ENCODE measurements around the gene SRRM5. TPM values are rescaled to one million over a fixed set of nuclear protein-coding genes. Genes with fewer than 3 reads are reported as not detected.
"Not testable (repeated sequence)": the region's sequence is repeated elsewhere in the genome, so short reads cannot be mapped to it uniquely, and the experiment has no call there.

Gene SRRM5
- total RNA-seq, 1 experiment from 2014 or later, result not detected

- no peak for DNase-seq (ENCODE audit: low read depth)
- in situ Hi-C loops (cut with HindIII; ENCODE audit: low pct_unique_long_range_greater_than_20kb, low sequenced_read_pairs), result no loop called here
Observed at GRCh38 chr19:43631491-43631890, 19.6 kb downstream of the SRRM5 start.

DNA sequence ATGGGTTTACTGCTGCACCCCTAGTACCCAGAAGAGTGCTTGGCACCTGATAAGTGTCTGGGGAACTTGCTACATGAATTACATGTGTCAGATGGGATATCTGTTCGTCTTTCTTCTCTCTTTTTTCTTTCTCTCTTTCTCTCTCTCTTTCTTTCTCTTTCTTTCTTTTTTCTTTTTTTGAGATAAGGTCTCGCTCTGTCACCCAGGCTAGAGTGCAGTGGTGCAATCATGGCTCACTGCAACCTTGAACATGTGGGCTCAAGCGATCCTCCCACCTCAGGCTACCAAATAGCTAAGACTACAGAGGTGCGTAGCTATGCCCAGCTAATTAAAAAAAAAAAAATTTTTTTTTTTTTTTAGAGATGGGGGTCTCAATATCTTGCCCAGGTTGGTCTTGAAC, 21.6 kb downstream of the SRRM5 start:
- in situ Hi-C loops (cut with HindIII; ENCODE audit: low pct_unique_long_range_greater_than_20kb, low sequenced_read_pairs), result no loop called here
- no peak for DNase-seq (ENCODE audit: low read depth)

DNA sequence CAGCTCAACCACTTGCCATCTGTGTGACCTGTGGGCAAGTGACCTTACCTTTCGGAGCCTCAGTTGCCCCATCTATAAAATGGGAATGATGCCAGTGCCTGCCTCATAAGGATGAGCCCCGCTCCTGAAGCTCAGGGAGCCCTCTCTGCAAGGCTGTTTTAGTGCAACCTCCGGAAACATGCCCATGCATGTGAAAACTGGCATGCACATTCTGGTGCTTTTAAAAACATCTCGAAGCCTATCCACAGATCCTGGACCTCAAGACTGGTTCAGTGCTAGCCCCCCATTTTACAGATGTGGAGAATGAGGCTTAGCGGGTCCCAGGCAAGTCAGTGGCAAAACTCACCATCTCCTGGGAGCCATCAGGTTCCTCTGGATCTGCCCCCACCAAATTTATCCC, 22.2 kb downstream of the SRRM5 start:
- DNase-seq (ENCODE audit: low read depth), result no peak
- in situ Hi-C loops (cut with HindIII; ENCODE audit: low pct_unique_long_range_greater_than_20kb, low sequenced_read_pairs), result no loop called here

- in situ Hi-C loops (cut with HindIII; ENCODE audit: low pct_unique_long_range_greater_than_20kb, low sequenced_read_pairs), result no loop called here
- DNase-seq (ENCODE audit: low read depth), result no peak
Observed at GRCh38 chr19:43634506-43634871, 22.6 kb downstream of the SRRM5 start.

- in situ Hi-C loops (cut with HindIII; ENCODE audit: low pct_unique_long_range_greater_than_20kb, low sequenced_read_pairs), result no loop called here
- DNase-seq (ENCODE audit: low read depth), result no peak
Observed at GRCh38 chr19:43634872-43635560, 23.1 kb downstream of the SRRM5 start.

DNA sequence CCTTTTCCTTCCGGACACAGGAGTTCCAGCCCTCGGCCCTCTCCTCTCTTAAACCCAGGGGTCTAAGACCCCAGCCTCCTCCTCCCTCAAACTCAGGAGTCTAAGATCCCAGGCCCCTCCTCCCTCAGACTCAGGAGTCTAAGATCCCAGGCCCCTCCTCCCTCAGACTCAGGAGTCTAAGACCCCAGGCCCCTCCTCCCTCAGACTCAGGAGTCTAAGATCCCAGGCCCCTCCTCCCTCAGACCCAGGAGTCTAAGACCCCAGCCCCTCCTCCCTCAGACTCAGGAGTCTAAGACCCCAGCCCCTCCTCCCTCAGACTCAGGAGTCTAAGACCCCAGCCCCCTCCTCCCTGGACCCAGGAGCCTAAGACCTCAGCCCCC, 23.7 kb downstream of the SRRM5 start:
- DNase-seq (ENCODE audit: low read depth); in situ Hi-C loops (cut with HindIII; ENCODE audit: low pct_unique_long_range_greater_than_20kb, low sequenced_read_pairs): not testable (repeated sequence)

DNA sequence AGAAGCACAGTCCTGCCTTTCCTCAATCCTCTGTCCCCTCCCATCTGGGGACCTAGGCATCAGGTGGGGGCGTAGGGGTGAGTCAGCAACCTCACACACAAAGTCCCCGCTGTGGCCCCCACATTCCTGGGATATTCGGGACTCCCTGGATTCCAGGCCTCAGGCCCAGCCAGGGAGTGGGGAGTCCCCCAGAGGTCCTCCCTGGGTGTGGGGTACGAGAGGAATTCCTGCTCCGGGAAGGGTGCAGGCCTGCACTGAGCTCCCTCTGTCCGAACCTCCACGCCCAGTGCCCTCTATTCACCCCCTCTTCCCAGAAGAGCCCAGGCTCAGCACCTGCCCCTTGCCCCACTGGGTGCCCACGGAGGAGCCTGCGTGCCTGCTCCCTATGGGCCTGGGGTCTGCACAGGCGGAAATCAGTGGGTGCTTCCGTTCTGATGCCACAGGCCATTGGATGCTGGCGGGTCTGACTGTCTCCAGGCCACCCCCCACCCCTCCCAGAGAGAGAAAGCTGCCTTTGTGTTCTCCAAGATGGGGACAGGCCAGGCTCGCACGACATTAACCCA, 24.3 kb downstream of the SRRM5 start:
- in situ Hi-C loops (cut with HindIII; ENCODE audit: low pct_unique_long_range_greater_than_20kb, low sequenced_read_pairs), result no loop called here
- no peak for DNase-seq (ENCODE audit: low read depth)

DNA sequence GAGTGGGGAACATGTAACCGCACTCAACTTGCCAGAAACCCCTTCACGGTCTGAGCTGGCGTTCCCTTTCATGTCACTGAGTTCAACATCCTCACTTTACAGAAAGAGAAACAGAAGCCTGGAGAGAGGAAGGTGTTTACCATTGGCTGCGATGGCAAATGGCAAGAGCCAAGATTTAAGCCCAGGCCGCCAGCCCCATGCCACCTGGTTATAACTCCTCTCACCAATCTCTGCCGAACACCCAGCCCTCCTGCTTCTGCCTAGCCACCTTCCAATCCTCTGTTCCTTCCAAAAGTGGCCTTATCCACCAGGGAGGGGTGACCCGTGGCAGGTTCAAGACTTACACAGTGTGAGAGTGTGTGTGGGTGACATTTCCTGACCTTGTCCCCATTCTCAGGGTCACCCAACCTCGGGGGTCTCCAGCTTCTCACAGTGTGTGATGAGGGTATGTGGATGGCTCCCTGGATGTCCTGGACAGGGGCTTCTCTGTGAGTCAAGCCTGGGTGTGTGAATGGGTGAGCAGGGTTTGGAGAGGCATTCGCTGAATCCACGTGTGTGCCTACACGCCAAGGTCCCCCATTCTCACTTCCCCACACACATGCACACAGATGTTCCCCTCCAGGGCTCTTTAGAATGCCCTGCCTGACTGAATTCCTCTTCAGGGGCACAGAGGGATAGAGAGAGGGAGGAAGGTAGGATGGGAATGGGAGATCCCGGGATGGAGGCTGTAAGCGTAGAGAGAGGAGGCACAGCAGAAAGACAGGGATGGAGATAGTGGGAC, 26.5 kb downstream of the SRRM5 start:
- no peak for DNase-seq (ENCODE audit: low read depth)
- in situ Hi-C loops (cut with HindIII; ENCODE audit: low pct_unique_long_range_greater_than_20kb, low sequenced_read_pairs), result no loop called here

DNA sequence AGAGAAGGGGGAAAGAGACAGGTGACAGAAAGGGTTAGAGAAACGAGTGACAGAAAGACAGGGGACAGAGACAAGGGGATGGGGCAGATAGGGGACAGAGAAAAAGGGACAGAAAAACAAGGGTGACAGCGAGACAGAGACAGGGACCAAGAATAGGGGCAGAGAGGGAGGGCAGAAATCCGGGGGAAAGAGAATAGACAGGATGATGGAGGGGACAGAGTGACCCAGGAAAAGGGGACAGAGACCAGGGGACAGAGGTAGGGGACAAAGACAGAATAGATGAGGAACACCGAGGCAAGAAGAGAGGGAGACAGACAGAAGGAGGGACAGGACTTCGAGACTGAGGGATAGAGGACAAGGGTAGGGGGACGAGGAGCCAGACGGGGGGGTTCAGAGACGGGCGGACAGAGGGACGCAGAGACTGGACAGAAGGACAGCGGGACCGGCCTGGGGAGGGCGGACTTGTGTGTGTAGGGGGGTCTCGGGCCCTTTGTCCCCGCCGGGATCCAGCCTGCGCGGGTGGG, 27.2 kb downstream of the SRRM5 start:
- no peak for DNase-seq (ENCODE audit: low read depth)
- in situ Hi-C loops (cut with HindIII; ENCODE audit: low pct_unique_long_range_greater_than_20kb, low sequenced_read_pairs), result no loop called here

- no peak for DNase-seq (ENCODE audit: low read depth)
- in situ Hi-C loops (cut with HindIII; ENCODE audit: low pct_unique_long_range_greater_than_20kb, low sequenced_read_pairs), result no loop called here
Observed at GRCh38 chr19:43639519-43640423, 27.9 kb downstream of the SRRM5 start, which contains the start of gene CADM4. TSS of gene CADM4 (minus strand) at chr19:43639850. CDS start at chr19:43639790, 60 bp downstream.

- no peak for DNase-seq (ENCODE audit: low read depth)
Observed at GRCh38 chr19:43640424-43640757, 28.5 kb downstream of the SRRM5 start.

GRCh38 chr19:43641333-43641732, 29.4 kb downstream of the SRRM5 start:
- in situ Hi-C loops (cut with HindIII; ENCODE audit: low pct_unique_long_range_greater_than_20kb, low sequenced_read_pairs), result no loop called here
- DNase-seq (ENCODE audit: low read depth), result no peak

More at GRCh38 chr19:43640424-43640757, 28.5 kb downstream of the SRRM5 start:
- in situ Hi-C loops (cut with HindIII; ENCODE audit: low pct_unique_long_range_greater_than_20kb, low sequenced_read_pairs), result no loop called here

- in situ Hi-C loops (cut with HindIII; ENCODE audit: low pct_unique_long_range_greater_than_20kb, low sequenced_read_pairs), result no loop called here
- no peak for DNase-seq (ENCODE audit: low read depth)
Observed at GRCh38 chr19:43642531-43642930, 30.6 kb downstream of the SRRM5 start.

GRCh38 chr19:43643326-43643725, 31.4 kb downstream of the SRRM5 start:
- no peak for DNase-seq (ENCODE audit: low read depth)
- in situ Hi-C loops (cut with HindIII; ENCODE audit: low pct_unique_long_range_greater_than_20kb, low sequenced_read_pairs), result no loop called here

DNA sequence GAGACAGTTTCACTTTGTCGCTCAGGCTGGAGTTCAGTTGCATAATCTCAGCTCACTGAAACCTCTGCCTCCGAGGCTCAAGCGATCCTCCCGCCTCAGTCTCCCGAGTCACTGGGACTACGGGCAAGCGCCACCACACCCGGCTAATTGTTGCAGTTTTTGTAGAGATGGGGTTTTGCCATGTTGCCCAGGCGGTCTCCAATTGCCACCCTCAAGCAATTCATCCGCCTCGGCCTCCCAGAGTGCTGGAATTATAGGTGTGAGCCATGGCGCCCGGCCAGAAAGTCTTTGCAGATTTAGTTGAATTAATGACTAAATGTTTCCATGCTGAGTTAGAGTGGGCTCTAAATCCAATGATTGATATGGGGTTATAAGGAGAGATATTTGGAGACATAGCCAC, 32.3 kb downstream of the SRRM5 start:
- DNase-seq (ENCODE audit: low read depth), result no peak
- in situ Hi-C loops (cut with HindIII; ENCODE audit: low pct_unique_long_range_greater_than_20kb, low sequenced_read_pairs), result no loop called here

GRCh38 chr19:43648633-43649032, 36.7 kb downstream of the SRRM5 start:
- in situ Hi-C loops (cut with HindIII; ENCODE audit: low pct_unique_long_range_greater_than_20kb, low sequenced_read_pairs), result no loop called here
- DNase-seq (ENCODE audit: low read depth), result no peak

- in situ Hi-C loops (cut with HindIII; ENCODE audit: low pct_unique_long_range_greater_than_20kb, low sequenced_read_pairs), result no loop called here
Observed at GRCh38 chr19:43649514-43649913, 37.6 kb downstream of the SRRM5 start.

DNA sequence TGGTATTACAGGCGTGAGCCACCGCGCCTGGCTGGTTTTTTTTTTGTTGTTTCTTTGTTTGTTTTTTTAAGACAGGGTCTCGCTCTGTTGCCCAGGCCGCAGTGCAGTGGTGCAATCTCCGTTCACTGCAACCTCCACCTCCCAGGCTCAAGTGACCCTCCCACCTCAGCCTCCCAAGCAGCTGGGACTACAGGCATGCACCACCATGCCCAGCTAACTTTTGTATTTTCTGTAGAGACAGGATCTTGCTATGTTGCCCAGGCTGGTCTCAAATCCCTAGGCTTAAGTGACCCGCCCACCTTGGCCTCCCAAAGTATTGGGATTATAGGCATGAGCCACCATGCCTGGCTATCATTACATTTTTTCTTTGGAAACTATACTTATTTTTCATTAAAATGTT, 38.4 kb downstream of the SRRM5 start:
- DNase-seq (ENCODE audit: low read depth); in situ Hi-C loops (cut with HindIII; ENCODE audit: low pct_unique_long_range_greater_than_20kb, low sequenced_read_pairs): not testable (repeated sequence)

More at GRCh38 chr19:43649514-43649913, 37.6 kb downstream of the SRRM5 start:
- no peak for DNase-seq (ENCODE audit: low read depth)

Data from Caki2 (cell line).